Measurements from ENCODE around the gene CORIN. TPM values are rescaled to one million over a fixed set of nuclear protein-coding genes. Genes with fewer than 3 reads are reported as not detected.

Gene CORIN
- polyA plus RNA-seq, 1 of the 3 experiments (the other 2 are of a cell fraction) = 1.1 TPM

GRCh38 chr4:47855350-47855749, 17.5 kb upstream of the CORIN start:
- Histone ChIP-seq H3K27ac (ENCODE audit: low read depth in 2 of 2, low read length in 1 of 2) (no peak overlapping the region), H3K9me3 (no peaks in the 10 kb centered on the region), H3K27me3 (ENCODE audit: insufficient read depth) (no peaks in the 10 kb centered on the region), H3F3A (replicated peaks; ENCODE audit: insufficient read depth) (no peaks in the 10 kb centered on the region), H3K79me2 (ENCODE audit: insufficient read depth) (no peaks in the 10 kb centered on the region), H4K20me1 (ENCODE audit: insufficient read depth) (no peaks in the 10 kb centered on the region), H2AFZ (ENCODE audit: low read depth) (no peak overlapping the region), H3K4me2 (no peak overlapping the region), H3K4me1 (ENCODE audit: control insufficient read depth in 1 of 2, insufficient read depth in 2 of 2, low read depth in 1 of 2, low read length in 1 of 2) (peaks cover 0 to 4% of the 10 kb centered on the region in 2 experiments; a peak in 1 of 4 replicates), H3K9ac (no peak overlapping the region), H3K9me2 (no peaks in the 10 kb centered on the region), H3K4me3 (ENCODE audit: low read depth in 2 of 2, low read length in 1 of 2) (no peak overlapping the region), H3K36me3 (replicated peaks in 1 of 2; ENCODE audit: control insufficient read depth in 1 of 2, insufficient read depth in 2 of 2, low read length in 1 of 2) (peaks cover 40 to 57% of the 10 kb centered on the region in 2 experiments)
- DNase-seq = no peak
- TF ChIP-seq GABPA (IDR thresholded peaks at IDR 0.05; ENCODE audit: low read depth) = no peak
- TF ChIP-seq TCF12 (IDR thresholded peaks at IDR 0.05) = peak; percentile 12; the same call in 1 of the 2 replicates
- CTCF ChIA-PET = interaction anchor here (0.7 to 2.9 kb wide), 4 partner anchors 18 to 151 kb away, joined by 3 to 9 read pairs (median 4); partner anchors contain the start of gene CORIN
- WGBS (ENCODE audit: low lambda C conversion rate) = 98% methylated on average over 2 of the region's 2 CpGs
- POLR2A ChIA-PET = no interaction called here

GRCh38 chr4:47852136-47852535, 14.3 kb upstream of the CORIN start:
- Histone ChIP-seq H3K79me2 (ENCODE audit: insufficient read depth) (no peaks in the 10 kb centered on the region), H3K27ac (ENCODE audit: low read depth in 2 of 2, low read length in 1 of 2) (no peak overlapping the region), H3K9me3 (no peaks in the 10 kb centered on the region), H3K4me1 (ENCODE audit: control insufficient read depth in 1 of 2, insufficient read depth in 2 of 2, low read depth in 1 of 2, low read length in 1 of 2) (peaks cover 0 to 4% of the 10 kb centered on the region in 2 experiments; a peak in 1 of 4 replicates), H3K27me3 (ENCODE audit: insufficient read depth) (no peaks in the 10 kb centered on the region), H3K4me3 (ENCODE audit: low read depth in 2 of 2, low read length in 1 of 2) (no peak overlapping the region), H3K4me2 (no peak overlapping the region), H3K9me2 (no peaks in the 10 kb centered on the region), H3F3A (replicated peaks; ENCODE audit: insufficient read depth) (no peaks in the 10 kb centered on the region), H2AFZ (ENCODE audit: low read depth) (no peak overlapping the region), H3K9ac (no peak overlapping the region), H4K20me1 (ENCODE audit: insufficient read depth) (no peaks in the 10 kb centered on the region), H3K36me3 (replicated peaks in 1 of 2; ENCODE audit: control insufficient read depth in 1 of 2, insufficient read depth in 2 of 2, low read length in 1 of 2) (peaks cover 59 to 76% of the 10 kb centered on the region in 2 experiments)
- 83% methylated on average over 1 of the region's 1 CpG for WGBS (ENCODE audit: low lambda C conversion rate)
- DNase-seq = no peak
- POLR2A ChIA-PET = no interaction called here
- CTCF ChIA-PET = interaction anchor here (1.5 to 2.1 kb wide), 3 partner anchors 16 to 165 kb away, joined by 4 to 6 read pairs (median 5); no protein-coding TSS in a partner anchor
- TF ChIP-seq FOXM1 (IDR thresholded peaks at IDR 0.05; ENCODE audit: low read depth) (no peak), GABPA (IDR thresholded peaks at IDR 0.05; ENCODE audit: low read depth) (no peak), FOXJ3 (CRISPR knock-in tag; IDR thresholded peaks at IDR 0.05) (no peak), REST (IDR thresholded peaks at IDR 0.05; ENCODE audit: low read depth, low read length) (no peak), NRF1 (IDR thresholded peaks at IDR 0.05; ENCODE audit: low read depth, low read length) (no peak)

- no peak overlapping the region for H3K4me3 ChIP-seq (ENCODE audit: low read depth in 2 of 2, low read length in 1 of 2)
- H3F3A ChIP-seq (replicated peaks; ENCODE audit: insufficient read depth) = no peaks in the 10 kb centered on the region
- no peak overlapping the region for H2AFZ ChIP-seq (ENCODE audit: low read depth)
- no peaks in the 10 kb centered on the region for H3K9me2 ChIP-seq
- no peak for DNase-seq
- no peak overlapping the region for H3K9ac ChIP-seq
- no peak for TF ChIP-seq FOXJ3 (CRISPR knock-in tag; IDR thresholded peaks at IDR 0.05)
- H3K9me3 ChIP-seq = no peaks in the 10 kb centered on the region
- H4K20me1 ChIP-seq (ENCODE audit: insufficient read depth) = no peaks in the 10 kb centered on the region
- H3K36me3 ChIP-seq (replicated peaks in 1 of 2; ENCODE audit: control insufficient read depth in 1 of 2, insufficient read depth in 2 of 2, low read length in 1 of 2) = peaks cover 55 to 62% of the 10 kb centered on the region in 2 experiments
- no peak overlapping the region for H3K4me2 ChIP-seq
- CTCF ChIA-PET = interaction anchor here (0.9 kb wide), 1 partner anchor 13 kb away, joined by 4 read pairs; no protein-coding TSS in a partner anchor
- H3K27me3 ChIP-seq (ENCODE audit: insufficient read depth) = no peaks in the 10 kb centered on the region
- no peaks in the 10 kb centered on the region for H3K79me2 ChIP-seq (ENCODE audit: insufficient read depth)
- peaks cover 0 to 4% of the 10 kb centered on the region in 2 experiments; a peak in 1 of 4 replicates for H3K4me1 ChIP-seq (ENCODE audit: control insufficient read depth in 1 of 2, insufficient read depth in 2 of 2, low read depth in 1 of 2, low read length in 1 of 2)
- POLR2A ChIA-PET = no interaction called here
- WGBS (ENCODE audit: low lambda C conversion rate) = 68% methylated on average over 1 of the region's 1 CpG
- no peak overlapping the region for H3K27ac ChIP-seq (ENCODE audit: low read depth in 2 of 2, low read length in 1 of 2)
Observed at GRCh38 chr4:47849466-47849865, 11.6 kb upstream of the CORIN start.

Measured in SK-N-SH (cell line).